KMS-11 (cell line): Measurements from ENCODE around the gene NRCAM.

Experiments used
- H2AFZ ChIP-seq: fragments of 200-600 bp; sonication (generic); 2 replicates; pipeline ENCODE4 v1.6.1; 2016; ENCODE audit warnings: antibody characterized with exemption, mixed run types, low read depth
- H3K27ac ChIP-seq: fragments of 200-600 bp; sonication (generic); 2 replicates; pipeline ENCODE4 v1.6.1; 2016; ENCODE audit warnings: mild to moderate bottlenecking, mixed run types
- H3K27me3 ChIP-seq: fragments of 200-600 bp; sonication (generic); 2 replicates; pipeline ENCODE4 v1.6.1; 2017; ENCODE audit warnings: mild to moderate bottlenecking, low read depth, mixed run types, moderate library complexity; ENCODE audit not compliant: insufficient read depth
- H3K36me3 ChIP-seq: fragments of 200-600 bp; sonication (generic); 2 replicates; pipeline ENCODE4 v1.6.1; 2017; ENCODE audit warnings: mild to moderate bottlenecking, mixed run types; ENCODE audit not compliant: insufficient read depth
- H3K4me1 ChIP-seq: fragments of 200-600 bp; sonication (generic); 2 replicates; pipeline ENCODE4 v1.6.1; 2016; ENCODE audit warnings: mild to moderate bottlenecking, low read depth, mixed run types; ENCODE audit not compliant: poor library complexity, severe bottlenecking
- H3K4me2 ChIP-seq: fragments of 200-600 bp; sonication (generic); 2 replicates; pipeline ENCODE4 v1.7.0; 2016; ENCODE audit warnings: mild to moderate bottlenecking, mixed run types
- H3K4me3 ChIP-seq: fragments of 200-600 bp; sonication (generic); IDR thresholded peaks from 2 replicates; pipeline ENCODE4 v1.6.1; 2017; ENCODE audit warnings: low read depth, low read length, mixed read lengths; ENCODE audit not compliant: insufficient read depth
- H3K79me2 ChIP-seq: fragments of 200-600 bp; sonication (generic); 2 replicates; pipeline ENCODE4 v1.6.1; 2016; ENCODE audit warnings: low read depth, mixed run types; ENCODE audit not compliant: insufficient read depth
- H3K9ac ChIP-seq: fragments of 200-600 bp; sonication (generic); 2 replicates; pipeline ENCODE4 v1.6.1; 2016; ENCODE audit warnings: mild to moderate bottlenecking, mixed run types
- H4K20me1 ChIP-seq: fragments of 200-600 bp; sonication (generic); 2 replicates; pipeline ENCODE4 v1.6.1; 2016; ENCODE audit warnings: mild to moderate bottlenecking, mixed run types; ENCODE audit not compliant: insufficient read depth
- TF ChIP-seq, protein P1 (sequence below): fragments of 200-600 bp; sonication (generic); conservative IDR thresholded peaks from 2 replicates; pipeline ENCODE4 v1.6.1; 2017; ENCODE audit warnings: low read depth, mild to moderate bottlenecking, antibody characterized with exemption, low read length, moderate library complexity, mixed read lengths

NRCAM gene

DNA sequence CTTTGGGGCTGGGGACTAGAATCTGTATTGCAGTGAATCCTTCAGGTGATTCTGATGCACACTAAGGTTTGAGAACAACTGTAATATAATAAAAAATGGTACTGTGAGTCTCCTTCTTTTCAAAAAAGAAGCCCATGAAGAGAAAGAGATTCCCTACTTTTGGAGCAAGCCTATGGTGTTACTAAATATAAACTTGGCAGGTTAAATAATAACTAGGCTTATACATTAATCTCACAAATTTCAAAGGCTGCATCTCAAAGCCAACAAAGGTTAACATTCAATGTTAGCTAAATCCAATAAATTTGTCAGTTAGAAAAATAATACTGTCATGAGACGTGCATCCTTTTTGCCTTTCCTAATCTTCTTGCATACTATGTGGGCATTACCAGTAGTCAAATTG is 166.4 kb downstream of the NRCAM start:
- Histone ChIP-seq H3K9ac (no peak overlapping the region), H3K4me2 (no peak overlapping the region), H4K20me1 (no peaks in the 10 kb centered on the region), H2AFZ (no peak overlapping the region), H3K27me3 (no peaks in the 10 kb centered on the region), H3K4me3 (no peak overlapping the region), H3K79me2 (no peaks in the 10 kb centered on the region), H3K4me1 (peaks cover 15% of the 10 kb centered on the region), H3K36me3 (no peaks in the 10 kb centered on the region), H3K27ac (no peak overlapping the region)
- TF ChIP-seq, protein P1, sequence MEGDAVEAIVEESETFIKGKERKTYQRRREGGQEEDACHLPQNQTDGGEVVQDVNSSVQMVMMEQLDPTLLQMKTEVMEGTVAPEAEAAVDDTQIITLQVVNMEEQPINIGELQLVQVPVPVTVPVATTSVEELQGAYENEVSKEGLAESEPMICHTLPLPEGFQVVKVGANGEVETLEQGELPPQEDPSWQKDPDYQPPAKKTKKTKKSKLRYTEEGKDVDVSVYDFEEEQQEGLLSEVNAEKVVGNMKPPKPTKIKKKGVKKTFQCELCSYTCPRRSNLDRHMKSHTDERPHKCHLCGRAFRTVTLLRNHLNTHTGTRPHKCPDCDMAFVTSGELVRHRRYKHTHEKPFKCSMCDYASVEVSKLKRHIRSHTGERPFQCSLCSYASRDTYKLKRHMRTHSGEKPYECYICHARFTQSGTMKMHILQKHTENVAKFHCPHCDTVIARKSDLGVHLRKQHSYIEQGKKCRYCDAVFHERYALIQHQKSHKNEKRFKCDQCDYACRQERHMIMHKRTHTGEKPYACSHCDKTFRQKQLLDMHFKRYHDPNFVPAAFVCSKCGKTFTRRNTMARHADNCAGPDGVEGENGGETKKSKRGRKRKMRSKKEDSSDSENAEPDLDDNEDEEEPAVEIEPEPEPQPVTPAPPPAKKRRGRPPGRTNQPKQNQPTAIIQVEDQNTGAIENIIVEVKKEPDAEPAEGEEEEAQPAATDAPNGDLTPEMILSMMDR = no peak

DNA sequence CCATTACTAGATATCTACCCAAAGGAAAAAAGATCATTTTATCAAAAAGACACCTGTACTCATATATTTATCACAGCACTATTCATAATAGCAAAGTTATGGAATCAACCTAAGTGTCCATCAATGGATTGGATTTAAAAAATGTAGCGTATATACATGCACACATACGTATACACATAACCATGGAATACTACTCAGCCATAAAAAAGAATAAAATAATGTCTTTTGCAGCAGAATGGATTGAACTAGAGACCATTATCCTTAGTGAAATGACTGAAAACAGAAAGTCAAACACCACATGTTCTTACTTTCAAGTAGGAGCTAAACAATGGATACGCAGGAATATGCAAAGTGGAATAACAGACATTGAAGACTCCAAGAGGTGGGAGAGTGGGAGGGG is 168.4 kb downstream of the NRCAM start:
- H3K4me2 ChIP-seq = no peak overlapping the region
- H2AFZ ChIP-seq = no peak overlapping the region
- H3K9ac ChIP-seq = no peak overlapping the region
- no peaks in the 10 kb centered on the region for H3K36me3 ChIP-seq
- peaks cover 15% of the 10 kb centered on the region for H3K4me1 ChIP-seq
- no peaks in the 10 kb centered on the region for H4K20me1 ChIP-seq
- H3K27me3 ChIP-seq = no peaks in the 10 kb centered on the region
- no peak overlapping the region for H3K4me3 ChIP-seq
- no peak overlapping the region for H3K27ac ChIP-seq
- TF ChIP-seq, protein P1 = no peak
- no peaks in the 10 kb centered on the region for H3K79me2 ChIP-seq

DNA sequence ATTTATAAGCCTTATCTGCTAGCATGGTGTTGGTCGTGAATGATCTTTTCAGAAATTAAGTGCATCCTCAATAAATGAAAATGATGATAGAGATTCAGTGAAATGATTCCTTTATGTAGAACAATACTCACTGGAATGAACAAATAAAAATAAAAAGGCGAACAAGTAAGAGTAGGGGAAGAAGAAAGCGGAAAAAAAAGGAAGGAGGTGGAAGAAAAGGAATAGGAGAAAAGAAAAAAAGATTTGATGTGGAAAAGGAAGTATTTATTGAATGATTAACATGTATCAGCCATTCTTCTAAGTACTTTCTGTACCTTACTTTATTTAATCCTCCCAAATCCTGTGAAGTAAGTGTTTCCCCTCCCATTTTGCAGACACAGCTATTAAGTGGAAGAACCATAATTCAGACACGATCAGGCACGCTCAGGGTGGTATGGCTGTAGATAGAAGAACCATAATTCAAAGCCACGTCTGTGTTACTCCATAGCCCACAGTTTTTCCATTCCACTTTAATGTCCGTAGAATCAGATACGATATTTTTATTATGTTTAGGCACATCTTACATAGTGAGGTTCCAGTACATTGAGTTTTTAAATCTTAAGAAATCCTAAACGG is 169.8 kb downstream of the NRCAM start:
- Histone ChIP-seq H3K4me1 (peaks cover 14% of the 10 kb centered on the region), H3K27me3 (no peaks in the 10 kb centered on the region)
- TF ChIP-seq, protein P1 = no peak

DNA sequence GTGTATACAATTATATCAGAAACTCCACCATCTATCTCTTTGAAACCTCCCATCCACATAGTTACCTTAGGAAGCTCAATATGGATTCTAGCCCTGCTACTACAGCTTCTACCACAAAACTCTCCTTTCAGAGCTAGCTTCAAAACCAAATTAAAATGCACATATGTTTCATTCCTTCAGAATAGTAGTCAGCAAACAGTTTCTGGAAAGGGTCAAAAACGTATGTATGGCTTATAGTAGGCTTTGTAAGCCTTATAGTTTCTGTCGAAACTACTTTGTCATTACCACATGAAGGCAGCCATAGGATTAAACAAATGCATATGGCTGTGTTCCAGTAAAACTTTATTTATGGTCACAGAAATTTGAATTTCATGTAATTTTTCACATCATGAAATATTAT is 170.5 kb downstream of the NRCAM start:
- no peak overlapping the region for H3K9ac ChIP-seq
- no peak overlapping the region for H3K4me3 ChIP-seq
- H3K36me3 ChIP-seq = no peaks in the 10 kb centered on the region
- no peaks in the 10 kb centered on the region for H4K20me1 ChIP-seq
- H2AFZ ChIP-seq = no peak overlapping the region
- H3K27me3 ChIP-seq = no peaks in the 10 kb centered on the region
- no peak overlapping the region for H3K27ac ChIP-seq
- peaks cover 7% of the 10 kb centered on the region for H3K4me1 ChIP-seq
- TF ChIP-seq, protein P1 = no peak
- H3K4me2 ChIP-seq = no peak overlapping the region
- H3K79me2 ChIP-seq = no peaks in the 10 kb centered on the region

More for the DNA sequence above, 169.8 kb downstream of the NRCAM start:
- Histone ChIP-seq H3K4me2 (no peak overlapping the region), H3K27ac (no peak overlapping the region), H3K36me3 (no peaks in the 10 kb centered on the region), H3K4me3 (no peak overlapping the region), H3K79me2 (no peaks in the 10 kb centered on the region), H3K9ac (no peak overlapping the region), H2AFZ (no peak overlapping the region), H4K20me1 (no peaks in the 10 kb centered on the region)
